Activated CD4-positive, CD25-positive, alpha-beta regulatory T cell treated with anti-CD3 and anti-CD28 coated beads, Interleukin-2, amount 50 U/mL, for 16 hours (primary cell): ENCODE results near the gene NOX3.
"Not testable (repeated sequence)": the region's sequence is repeated elsewhere in the genome, so short reads cannot be mapped to it uniquely, and the experiment has no call there.

Experiments used
- DNase-seq: peaks from one replicate; pipeline ENCODE4 v3.0.0-alpha.2; 2020; ENCODE audit warnings: low read depth, low spot score

The NOX3 gene

DNA sequence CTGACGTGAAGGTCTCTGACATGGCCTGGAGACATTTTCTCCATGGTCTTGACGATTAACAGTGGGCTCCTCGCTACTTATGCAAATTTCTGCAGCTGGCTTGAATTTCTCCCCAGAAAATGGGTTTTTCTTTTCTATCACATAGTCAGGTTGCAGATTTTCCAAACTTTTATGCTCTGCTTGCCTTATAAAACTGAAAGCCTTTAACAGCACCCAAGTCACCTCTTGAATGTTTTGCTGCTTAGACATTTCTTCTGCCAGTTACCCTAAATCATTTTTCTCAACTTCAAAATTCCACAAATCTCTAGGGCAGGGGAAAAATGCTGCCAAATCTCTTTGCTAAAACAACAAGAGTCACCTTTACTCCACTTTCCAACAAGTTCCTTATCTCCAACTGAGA is 12.9 kb upstream of the NOX3 start:
- not testable (repeated sequence) for DNase-seq

GRCh38 chr6:155466539-155466938 is 10.9 kb upstream of the NOX3 start:
- no peak for DNase-seq

GRCh38 chr6:155461556-155461955 is 5.9 kb upstream of the NOX3 start:
- no peak for DNase-seq

DNA sequence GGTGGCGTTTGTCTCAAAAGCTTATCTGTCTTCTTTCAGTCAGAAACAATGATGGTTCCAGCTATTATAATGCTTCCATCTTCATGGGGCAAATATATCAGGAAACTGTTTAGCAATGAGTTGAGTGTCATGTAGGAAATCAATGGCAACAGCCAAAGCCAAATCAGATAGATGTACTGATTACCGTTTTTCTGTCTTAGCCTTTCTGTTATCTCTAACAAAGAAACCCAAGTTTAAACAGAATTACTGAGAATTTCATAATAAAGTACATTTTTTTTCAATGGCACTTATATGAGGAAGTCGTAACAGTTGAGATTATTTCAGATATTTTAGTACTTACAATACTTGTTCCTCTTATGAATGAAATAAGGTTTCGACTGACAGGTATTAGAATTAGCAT is 1.2 kb downstream of the NOX3 start:
- no peak for DNase-seq

DNA sequence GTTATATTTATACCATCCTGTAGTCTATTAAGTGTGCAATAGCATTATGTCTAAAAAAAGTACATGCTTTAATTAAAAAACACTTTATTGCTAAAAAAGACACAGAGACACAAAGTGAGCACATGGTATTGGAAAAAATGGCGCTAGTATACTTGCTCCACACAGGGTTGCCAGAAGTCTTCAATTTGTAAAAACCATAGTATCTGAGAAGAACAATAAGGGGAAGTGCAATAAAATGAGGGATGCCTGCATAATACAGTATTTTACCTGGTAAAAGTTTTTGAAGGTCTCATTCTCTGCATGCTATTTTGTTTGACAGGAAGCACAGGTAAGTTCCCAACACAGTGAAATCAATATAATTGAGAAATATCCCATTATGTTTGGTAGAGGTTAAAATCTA is 1.6 kb downstream of the NOX3 start:
- no peak for DNase-seq

- DNase-seq, result no peak
Measured at GRCh38 chr6:155452576-155452975, 3.1 kb downstream of the NOX3 start.

DNA sequence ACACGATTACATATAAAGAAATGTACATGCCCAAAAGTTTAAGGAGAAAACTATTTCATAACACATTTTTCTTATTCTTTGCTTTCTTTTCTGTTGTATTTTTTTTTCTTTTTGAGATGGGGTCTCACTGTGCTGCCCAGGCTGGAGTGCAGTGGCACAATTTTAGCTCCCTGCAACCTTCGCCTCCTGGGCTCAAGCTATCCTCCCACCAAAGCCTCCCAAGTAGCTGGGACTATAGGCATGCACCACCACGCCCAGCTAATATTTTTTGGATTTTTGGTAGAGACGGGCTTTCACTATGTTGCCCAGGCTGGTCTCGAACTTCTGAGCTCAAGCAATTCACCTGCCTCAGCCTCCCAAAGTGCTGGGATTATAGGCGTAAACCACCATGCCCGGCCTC is 4.1 kb downstream of the NOX3 start:
- DNase-seq, result not testable (repeated sequence)

DNA sequence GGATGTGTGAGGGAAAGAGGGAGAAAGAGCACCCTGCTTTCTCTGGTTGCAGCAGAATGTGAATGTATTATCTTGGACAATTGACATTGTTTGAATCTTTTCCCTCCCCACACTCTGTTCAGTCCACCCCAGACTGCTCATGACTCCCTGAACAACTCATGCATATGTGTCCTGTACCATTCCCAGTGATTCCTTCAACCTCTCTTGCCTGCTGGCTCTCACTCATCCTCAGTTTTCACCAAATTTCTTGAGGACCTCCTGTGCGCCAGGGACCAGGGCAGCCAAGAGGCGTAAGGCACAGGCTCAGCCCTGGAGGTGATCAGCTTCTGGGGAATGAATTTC is 5.4 kb downstream of the NOX3 start:
- DNase-seq, result no peak

GRCh38 chr6:155449450-155450239 is 6.0 kb downstream of the NOX3 start:
- no peak for DNase-seq

GRCh38 chr6:155448668-155449449 is 6.8 kb downstream of the NOX3 start:
- DNase-seq, result no peak

DNA sequence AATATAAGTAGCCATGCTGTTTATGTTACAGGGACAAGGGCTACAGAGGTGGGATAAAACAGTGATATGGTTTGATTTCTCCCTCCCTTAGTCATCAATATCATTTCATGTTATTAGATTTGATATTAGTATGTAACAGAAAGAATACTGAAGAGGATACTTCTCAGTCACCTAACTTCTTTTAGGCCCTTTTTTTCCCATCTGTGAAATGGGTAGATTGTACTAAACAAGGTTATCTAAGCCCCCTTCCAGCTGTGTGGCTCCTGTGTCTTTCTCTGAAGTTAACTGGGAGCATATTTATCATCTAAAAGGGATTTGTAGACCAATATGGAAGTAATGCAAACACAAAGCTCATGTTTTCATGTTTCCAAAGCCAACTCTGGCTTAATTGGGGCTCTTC is 7.7 kb downstream of the NOX3 start:
- no peak for DNase-seq

DNA sequence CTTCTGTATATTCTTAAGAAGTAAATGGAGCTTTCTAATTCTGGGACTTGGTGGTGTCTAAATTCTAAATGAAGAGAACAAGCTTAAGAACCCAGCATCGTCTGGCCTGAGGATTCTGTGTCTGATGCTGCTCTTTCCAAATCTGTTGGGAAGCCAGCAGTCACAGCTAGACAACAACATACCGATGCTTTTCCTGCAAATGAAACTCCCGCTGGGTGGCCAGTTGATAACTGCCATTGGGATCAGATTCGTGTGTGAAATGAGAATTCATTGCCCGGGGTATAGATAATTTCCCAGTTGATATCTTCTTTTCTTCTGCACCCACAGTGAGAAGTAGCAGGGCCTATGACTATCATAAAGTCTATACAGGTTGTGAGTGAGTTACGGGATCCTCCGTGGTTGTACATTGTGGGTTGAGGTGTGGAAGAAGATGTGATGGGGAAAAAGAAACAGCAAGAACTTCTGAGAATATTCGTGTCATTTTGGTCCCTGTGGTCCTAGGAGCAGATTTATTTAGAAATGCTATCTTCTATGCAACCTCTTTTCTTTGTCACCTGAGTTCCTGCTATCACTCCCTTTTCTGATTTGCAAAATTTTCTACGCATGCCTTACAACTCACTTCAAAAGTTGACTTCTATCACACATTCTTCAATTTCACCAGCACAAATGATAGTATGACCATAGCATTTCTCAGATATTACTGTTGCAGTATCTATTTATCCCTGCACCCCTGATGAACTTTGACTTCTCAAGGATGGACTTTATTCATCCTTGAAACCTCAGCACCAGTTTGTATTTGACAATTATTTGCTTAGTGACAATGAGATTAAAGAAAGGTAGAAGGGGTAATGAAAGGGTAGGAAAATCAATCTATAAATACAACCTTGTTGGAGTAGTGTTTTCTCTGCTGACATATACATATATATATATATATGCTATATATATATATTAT is 10.4 kb downstream of the NOX3 start:
- no peak for DNase-seq

DNA sequence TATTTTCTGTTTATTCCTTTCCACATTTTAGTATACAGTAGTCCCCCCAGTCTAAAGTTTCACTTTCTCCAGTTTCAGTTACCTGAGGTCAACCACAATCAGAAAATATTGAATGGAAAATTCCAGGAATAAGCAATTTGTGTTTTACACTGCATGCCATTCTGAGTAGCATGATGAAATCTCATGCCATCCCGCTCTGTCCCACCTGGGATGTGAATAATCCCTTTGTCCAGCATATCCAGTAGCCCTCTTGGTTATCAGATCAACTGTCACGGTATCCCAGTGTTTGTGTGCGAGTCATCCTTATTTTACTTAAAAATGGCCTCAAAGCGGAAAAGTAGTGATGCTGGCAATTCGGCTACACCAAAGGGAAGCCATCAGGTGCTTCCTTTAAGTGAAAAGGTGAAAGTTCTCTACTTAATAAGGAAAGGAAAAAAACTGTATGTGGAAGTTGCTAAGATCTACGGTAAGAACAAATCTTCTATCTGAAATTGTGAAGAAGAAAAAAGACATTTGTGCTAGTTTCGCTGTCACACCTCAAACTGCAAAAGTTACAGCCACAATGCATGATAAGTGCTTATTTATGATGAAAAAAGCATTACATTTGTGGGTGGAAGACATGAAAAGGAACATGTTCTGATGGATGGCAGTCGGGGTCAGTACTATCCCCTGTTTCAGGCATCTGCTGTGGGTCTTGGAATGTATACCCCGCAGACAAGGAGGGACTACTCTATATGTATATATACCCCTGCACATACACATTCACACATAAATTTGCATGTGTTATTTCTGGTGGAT is 11.3 kb downstream of the NOX3 start:
- no peak for DNase-seq

- DNase-seq, result no peak
Measured at GRCh38 chr6:155443168-155443567, 12.5 kb downstream of the NOX3 start.

GRCh38 chr6:155442562-155442961 is 13.1 kb downstream of the NOX3 start:
- no peak for DNase-seq

DNA sequence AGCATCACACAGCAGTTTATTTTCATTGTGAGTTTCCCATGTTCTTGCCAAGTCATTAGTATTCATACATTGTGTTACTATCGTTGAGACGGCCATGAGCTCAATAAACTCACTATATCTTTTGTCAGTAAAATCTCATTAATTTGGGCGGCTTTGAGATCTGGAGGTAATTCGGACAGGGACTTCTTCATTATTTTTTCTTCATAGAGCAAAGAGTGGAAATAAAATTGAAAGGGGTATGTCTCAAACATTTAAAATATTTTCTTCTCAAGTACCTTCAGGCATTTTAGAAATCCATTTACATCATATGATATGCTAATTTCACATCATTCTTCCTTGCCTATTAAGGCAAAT is 14.6 kb downstream of the NOX3 start:
- no peak for DNase-seq

GRCh38 chr6:155440398-155441111 is 15.1 kb downstream of the NOX3 start:
- no peak for DNase-seq

DNA sequence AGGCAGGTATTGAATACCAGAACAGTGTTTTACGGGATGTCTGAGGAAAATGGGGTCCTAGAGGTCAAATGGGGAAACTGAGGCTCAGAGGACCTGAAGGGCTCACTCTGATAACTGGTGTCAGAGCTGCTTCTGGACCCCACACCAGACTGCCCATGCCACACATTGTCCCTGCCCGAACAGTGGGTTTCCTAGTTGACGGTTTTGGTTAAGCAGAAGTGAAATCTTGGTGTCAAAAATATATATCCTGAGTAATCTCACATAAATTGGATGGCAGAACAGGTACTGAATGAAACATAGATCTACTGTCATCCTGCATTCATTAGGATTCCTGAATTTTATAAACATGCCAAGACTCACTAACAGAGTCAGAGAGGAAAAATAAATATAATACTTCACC is 16.3 kb downstream of the NOX3 start:
- no peak for DNase-seq

DNA sequence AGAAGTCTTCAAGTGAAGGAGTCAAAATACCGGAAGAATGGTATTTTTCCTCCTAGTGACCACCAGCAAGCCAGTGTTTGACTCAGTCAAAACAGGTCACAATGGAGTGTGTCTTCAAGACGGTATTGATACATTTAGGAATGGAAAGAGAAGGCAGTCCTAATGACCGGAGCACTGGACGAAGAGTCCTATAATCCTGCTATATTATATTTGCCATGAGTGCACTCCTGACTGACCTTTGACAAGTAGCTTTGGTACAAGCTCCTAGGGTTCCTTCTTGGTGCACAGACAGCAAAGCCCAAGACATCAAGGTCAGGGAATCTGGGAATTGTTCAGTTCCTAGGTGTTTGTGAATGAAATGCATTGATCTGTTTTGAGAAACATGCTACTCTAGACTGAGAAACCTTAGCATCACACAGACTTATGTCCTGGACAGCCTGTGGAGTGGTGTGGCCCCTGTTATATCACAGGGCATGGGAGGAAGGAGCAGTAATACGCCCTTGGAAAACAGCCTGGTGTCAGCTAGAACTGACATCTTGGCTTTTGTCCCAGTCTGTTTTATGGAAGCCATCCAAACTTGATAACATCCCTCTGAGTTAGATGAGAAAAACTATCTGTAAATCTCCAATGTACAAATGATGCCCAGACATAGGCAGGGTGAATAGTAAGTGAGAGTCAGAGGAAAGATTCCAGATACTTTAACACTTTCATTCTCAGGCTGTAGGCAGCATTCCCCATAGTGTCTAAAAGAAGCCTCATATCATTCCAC is 18.5 kb downstream of the NOX3 start:
- DNase-seq, result no peak

GRCh38 chr6:155434829-155435423 is 20.7 kb downstream of the NOX3 start:
- DNase-seq, result no peak
